GM19324 (cell line): Measurements from ENCODE around the gene CHRDL1.
"Not testable (repeated sequence)": the region's sequence is repeated elsewhere in the genome, so short reads cannot be mapped to it uniquely, and the experiment has no call there.

Experiments used
- ATAC-seq: cut with Tn5 transposase; IDR thresholded peaks from one replicate; pipeline ENCODE4 v1.9.1; 2021; ENCODE audit warnings: mild to moderate bottlenecking, moderate library complexity; ENCODE audit not compliant: unreplicated experiment, low FRiP score

Gene CHRDL1

GRCh38 chrX:110795645-110796406 lies at the start of gene CHRDL1:
Gene CHRDL1 (minus strand): TSS chrX:110795817. CDS start chrX:110792181, 3,636 bp downstream.
- ATAC-seq = no peak

GRCh38 chrX:110836982-110837381 lies 41.4 kb upstream of the CHRDL1 start:
- no peak for ATAC-seq

GRCh38 chrX:110836451-110836850 lies 40.8 kb upstream of the CHRDL1 start:
- no peak for ATAC-seq

- no peak for ATAC-seq
Measured at GRCh38 chrX:110836001-110836400, 40.4 kb upstream of the CHRDL1 start.

GRCh38 chrX:110825972-110826371 lies 30.4 kb upstream of the CHRDL1 start:
- ATAC-seq = no peak

- not testable (repeated sequence) for ATAC-seq
Measured at GRCh38 chrX:110816543-110816942, 20.9 kb upstream of the CHRDL1 start.

- ATAC-seq = no peak
Measured at GRCh38 chrX:110806145-110806544, 10.5 kb upstream of the CHRDL1 start.

- ATAC-seq = no peak
Measured at GRCh38 chrX:110805303-110805702, 9.7 kb upstream of the CHRDL1 start.

GRCh38 chrX:110804446-110804845 lies 8.8 kb upstream of the CHRDL1 start:
- no peak for ATAC-seq

GRCh38 chrX:110803506-110803905 lies 7.9 kb upstream of the CHRDL1 start:
- ATAC-seq = no peak

- ATAC-seq = no peak
Measured at GRCh38 chrX:110796407-110796697, 735 bp upstream of the CHRDL1 start.

- ATAC-seq = no peak
Measured at GRCh38 chrX:110794601-110795000, 1.0 kb downstream of the CHRDL1 start.

- no peak for ATAC-seq
Measured at GRCh38 chrX:110791071-110791470, 4.5 kb downstream of the CHRDL1 start.

GRCh38 chrX:110786486-110786885 lies 9.1 kb downstream of the CHRDL1 start:
- no peak for ATAC-seq

- no peak for ATAC-seq
Measured at GRCh38 chrX:110759785-110760184, 35.8 kb downstream of the CHRDL1 start.

GRCh38 chrX:110758781-110759422 lies 36.7 kb downstream of the CHRDL1 start:
- no peak for ATAC-seq

- no peak for ATAC-seq
Measured at GRCh38 chrX:110755611-110756010, 40.0 kb downstream of the CHRDL1 start.

- ATAC-seq = no peak
Measured at GRCh38 chrX:110755061-110755460, 40.6 kb downstream of the CHRDL1 start.

- no peak for ATAC-seq
Measured at GRCh38 chrX:110750526-110751189, 45.0 kb downstream of the CHRDL1 start.

GRCh38 chrX:110748256-110748806 lies 47.3 kb downstream of the CHRDL1 start:
- ATAC-seq = no peak

GRCh38 chrX:110746014-110746413 lies 49.6 kb downstream of the CHRDL1 start:
- ATAC-seq = no peak
